ENCODE measurements around the gene HOTAIR. TPM values are rescaled to one million over a fixed set of nuclear protein-coding genes. Genes with fewer than 3 reads are reported as not detected.

Gene HOTAIR
- polyA plus RNA-seq, 2 of the 4 experiments (the other 2 are of a cell fraction): 0.67 to 0.71 TPM

DNA sequence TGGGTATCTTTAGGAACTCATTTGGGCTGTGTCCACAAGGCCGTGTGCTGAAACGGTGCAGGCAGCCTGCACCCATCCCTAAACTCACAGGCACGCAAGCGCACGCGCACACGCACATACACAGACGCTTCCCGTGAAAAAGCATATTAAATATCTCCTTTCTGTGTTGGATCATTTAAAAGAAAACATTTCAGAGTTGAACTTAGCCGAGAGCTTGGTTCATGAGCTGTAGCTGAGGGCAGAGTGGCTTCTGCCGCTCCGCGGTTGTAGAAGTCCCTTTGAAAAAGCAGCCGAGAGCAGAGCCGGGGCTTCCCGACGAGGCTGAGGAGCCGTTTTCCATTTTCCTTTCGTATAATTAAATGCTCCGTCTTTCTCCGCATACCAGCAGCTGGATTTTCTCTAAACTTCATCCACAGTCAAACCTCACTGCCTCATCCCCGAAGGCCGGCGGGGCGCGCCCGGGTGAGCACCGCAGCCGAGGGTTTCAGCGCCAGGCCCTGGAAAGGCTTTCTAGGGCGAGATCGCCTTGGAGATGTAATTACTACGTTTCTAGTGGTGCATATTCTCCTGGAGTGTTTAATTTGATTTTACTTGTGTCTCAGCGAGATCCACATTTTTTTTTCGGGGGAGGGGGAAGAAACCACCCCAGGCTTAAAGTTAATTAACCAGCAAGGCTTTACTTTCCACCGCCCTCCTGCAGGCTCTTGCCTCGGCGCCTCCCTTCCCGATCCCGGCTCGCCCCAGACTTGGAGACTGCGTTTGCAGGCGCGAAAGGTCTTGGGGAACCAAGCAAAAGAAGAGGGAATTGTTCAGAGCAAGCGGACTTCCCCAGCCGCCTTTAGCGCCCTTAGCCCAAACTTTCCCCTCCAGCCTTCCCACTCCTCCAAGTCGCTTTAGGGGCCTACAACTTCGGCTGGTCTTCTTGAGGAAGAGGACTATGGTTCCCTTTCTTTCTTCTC lies 39.1 kb downstream of the HOTAIR start:
- CTCF ChIA-PET: no interaction called here
- H3K4me1 ChIP-seq: peaks cover 11% of the 10 kb centered on the region; the same call in 2 of the 3 replicates
- DNase-seq (ENCODE audit: low read depth in 1 of 2, low spot score in 1 of 2) (no peak), FAIRE-seq (no peak), ATAC-seq (no peak)
- WGBS (ENCODE audit: missing lambda C conversion rate): 84% methylated on average over 49 of the region's 49 CpGs
- no peak overlapping the region for H3K4me3 ChIP-seq
- no peak overlapping the region for H3K4me2 ChIP-seq
- POLR2A ChIA-PET: interaction anchor here (0.6 kb wide), 1 partner anchor 151 kb away, joined by 8 read pairs; no protein-coding TSS in a partner anchor
- H3K9me3 ChIP-seq: no peaks in the 10 kb centered on the region
- TF ChIP-seq CHD4 (IDR thresholded peaks at IDR 0.05; ENCODE audit: borderline replicate concordance) (no peak), RCOR1 (IDR thresholded peaks at IDR 0.05; ENCODE audit: low read depth, low read length) (no peak), ZC3H11A (IDR thresholded peaks at IDR 0.05) (no peak), ESRRA (IDR thresholded peaks at IDR 0.05; ENCODE audit: borderline replicate concordance, low read length) (no peak), RARB (CRISPR knock-in tag; IDR thresholded peaks at IDR 0.05) (no peak), SMC3 (IDR thresholded peaks at IDR 0.05) (no peak), CBX2 (IDR thresholded peaks at IDR 0.05; ENCODE audit: borderline replicate concordance, low read depth) (no peak), CBX8 (IDR thresholded peaks at IDR 0.05) (no peak)
- TF ChIP-seq, protein P1, sequence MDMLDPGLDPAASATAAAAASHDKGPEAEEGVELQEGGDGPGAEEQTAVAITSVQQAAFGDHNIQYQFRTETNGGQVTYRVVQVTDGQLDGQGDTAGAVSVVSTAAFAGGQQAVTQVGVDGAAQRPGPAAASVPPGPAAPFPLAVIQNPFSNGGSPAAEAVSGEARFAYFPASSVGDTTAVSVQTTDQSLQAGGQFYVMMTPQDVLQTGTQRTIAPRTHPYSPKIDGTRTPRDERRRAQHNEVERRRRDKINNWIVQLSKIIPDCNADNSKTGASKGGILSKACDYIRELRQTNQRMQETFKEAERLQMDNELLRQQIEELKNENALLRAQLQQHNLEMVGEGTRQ (IDR thresholded peaks at IDR 0.05): no peak
- TF ChIP-seq, protein P2, sequence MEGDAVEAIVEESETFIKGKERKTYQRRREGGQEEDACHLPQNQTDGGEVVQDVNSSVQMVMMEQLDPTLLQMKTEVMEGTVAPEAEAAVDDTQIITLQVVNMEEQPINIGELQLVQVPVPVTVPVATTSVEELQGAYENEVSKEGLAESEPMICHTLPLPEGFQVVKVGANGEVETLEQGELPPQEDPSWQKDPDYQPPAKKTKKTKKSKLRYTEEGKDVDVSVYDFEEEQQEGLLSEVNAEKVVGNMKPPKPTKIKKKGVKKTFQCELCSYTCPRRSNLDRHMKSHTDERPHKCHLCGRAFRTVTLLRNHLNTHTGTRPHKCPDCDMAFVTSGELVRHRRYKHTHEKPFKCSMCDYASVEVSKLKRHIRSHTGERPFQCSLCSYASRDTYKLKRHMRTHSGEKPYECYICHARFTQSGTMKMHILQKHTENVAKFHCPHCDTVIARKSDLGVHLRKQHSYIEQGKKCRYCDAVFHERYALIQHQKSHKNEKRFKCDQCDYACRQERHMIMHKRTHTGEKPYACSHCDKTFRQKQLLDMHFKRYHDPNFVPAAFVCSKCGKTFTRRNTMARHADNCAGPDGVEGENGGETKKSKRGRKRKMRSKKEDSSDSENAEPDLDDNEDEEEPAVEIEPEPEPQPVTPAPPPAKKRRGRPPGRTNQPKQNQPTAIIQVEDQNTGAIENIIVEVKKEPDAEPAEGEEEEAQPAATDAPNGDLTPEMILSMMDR (IDR thresholded peaks at IDR 0.05): no peak
- no peak overlapping the region for H3K27ac ChIP-seq

DNA sequence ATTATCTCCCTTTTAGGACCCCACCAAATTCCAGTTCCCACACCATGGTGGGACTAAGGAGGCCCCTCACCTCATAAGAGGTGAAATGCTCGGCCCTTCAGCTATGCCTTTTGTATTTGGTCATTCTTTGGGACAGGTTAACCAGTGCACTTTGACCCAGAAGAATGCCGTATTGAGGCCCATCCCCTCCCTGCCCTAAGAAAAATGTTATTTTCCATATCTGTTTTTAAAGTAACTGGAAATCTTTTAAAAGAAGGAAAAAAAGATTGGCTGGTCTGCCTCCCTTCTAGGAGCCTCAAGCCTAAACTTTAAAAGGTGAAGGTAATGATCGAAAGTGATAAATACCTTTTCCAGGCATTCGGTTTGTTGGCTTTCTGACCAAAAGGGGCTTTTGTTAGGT lies 41.8 kb downstream of the HOTAIR start:
- Histone ChIP-seq H3K4me1 (peaks cover 7% of the 10 kb centered on the region; the same call in 1 of the 3 replicates), H3K27ac (no peak overlapping the region), H3K4me2 (no peak overlapping the region), H3K9me3 (no peaks in the 10 kb centered on the region), H3K4me3 (no peak overlapping the region)
- DNase-seq (ENCODE audit: low read depth in 1 of 2, low spot score in 1 of 2): no peak
- TF ChIP-seq ZC3H11A (IDR thresholded peaks at IDR 0.05) (no peak), MAFK (IDR thresholded peaks at IDR 0.05; ENCODE audit: partially characterized antibody) (no peak), KDM5A (IDR thresholded peaks at IDR 0.05) (no peak), NFE2L2 (conservative IDR thresholded peaks at IDR 0.05; ENCODE audit: low read length) (no peak), JUNB (IDR thresholded peaks at IDR 0.05) (no peak), FOSB (CRISPR knock-in tag; IDR thresholded peaks at IDR 0.05) (no peak), RFX5 (IDR thresholded peaks at IDR 0.05) (no peak), BHLHE40 (IDR thresholded peaks at IDR 0.05; ENCODE audit: low read depth, low read length) (no peak), JUN (IDR thresholded peaks at IDR 0.05) (no peak)
- TF ChIP-seq, protein P3, sequence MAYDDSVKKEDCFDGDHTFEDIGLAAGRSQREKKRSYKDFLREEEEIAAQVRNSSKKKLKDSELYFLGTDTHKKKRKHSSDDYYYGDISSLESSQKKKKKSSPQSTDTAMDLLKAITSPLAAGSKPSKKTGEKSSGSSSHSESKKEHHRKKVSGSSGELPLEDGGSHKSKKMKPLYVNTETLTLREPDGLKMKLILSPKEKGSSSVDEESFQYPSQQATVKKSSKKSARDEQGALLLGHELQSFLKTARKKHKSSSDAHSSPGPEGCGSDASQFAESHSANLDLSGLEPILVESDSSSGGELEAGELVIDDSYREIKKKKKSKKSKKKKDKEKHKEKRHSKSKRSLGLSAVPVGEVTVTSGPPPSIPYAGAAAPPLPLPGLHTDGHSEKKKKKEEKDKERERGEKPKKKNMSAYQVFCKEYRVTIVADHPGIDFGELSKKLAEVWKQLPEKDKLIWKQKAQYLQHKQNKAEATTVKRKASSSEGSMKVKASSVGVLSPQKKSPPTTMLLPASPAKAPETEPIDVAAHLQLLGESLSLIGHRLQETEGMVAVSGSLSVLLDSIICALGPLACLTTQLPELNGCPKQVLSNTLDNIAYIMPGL (CRISPR knock-in tag; IDR thresholded peaks at IDR 0.05; ENCODE audit: borderline replicate concordance): no peak
- ChIA-PET POLR2A (no interaction called here), CTCF (interaction anchor here (1.4 to 2.1 kb wide), 2 partner anchors 13 to 26 kb away, joined by 3 to 4 read pairs; no protein-coding TSS in a partner anchor)
- 55% methylated on average over 4 of the region's 4 CpGs for WGBS (ENCODE audit: missing lambda C conversion rate)
- no peak for FAIRE-seq
- no peak for ATAC-seq

All from A549 (cell line).